Activated CD4-positive, alpha-beta memory T cell treated with anti-CD3 and anti-CD28 coated beads, Interleukin-2, amount 10 ng/mL, durations not matched to agents 7 days and 5 days (primary cell): ENCODE measurements around the gene NRG3. TPM values are rescaled to one million over a fixed set of nuclear protein-coding genes. Genes with fewer than 3 reads are reported as not detected.

Experiments
- CTCF ChIA-PET: fragments of 350-600 bp; sonication (Branson Sonifier 250); formaldehyde crosslinking; loops from one replicate; lab custom pipeline; 2021; ENCODE audit warnings: antibody characterized with exemption, inconsistent platforms; lab: Charles Lee
- POLR2A ChIA-PET: fragments of 350-600 bp; sonication (Branson Sonifier 250); formaldehyde crosslinking; loops from one replicate; lab custom pipeline; 2021; ENCODE audit warnings: antibody characterized with exemption; lab: Charles Lee
- DNase-seq: peaks from one replicate; pipeline ENCODE4 v3.0.0-alpha.2; 2020
- H3K27ac Mint-ChIP-seq: one replicate; pipeline ENCODE4 v1.8.0; 2021; ENCODE audit warnings: mild to moderate bottlenecking, mixed read lengths
- H3K27me3 Mint-ChIP-seq: one replicate; pipeline ENCODE4 v1.8.0; 2021; ENCODE audit warnings: mixed read lengths
- H3K36me3 Mint-ChIP-seq: one replicate; pipeline ENCODE4 v1.8.0; 2021; ENCODE audit warnings: low read depth, mixed read lengths
- H3K4me1 Mint-ChIP-seq: one replicate; pipeline ENCODE4 v1.8.0; 2021; ENCODE audit warnings: mixed read lengths
- H3K4me3 Mint-ChIP-seq: one replicate; pipeline ENCODE4 v1.8.0; 2021; ENCODE audit warnings: mild to moderate bottlenecking, mixed read lengths
- H3K9me3 Mint-ChIP-seq: one replicate; pipeline ENCODE4 v1.8.0; 2021; ENCODE audit warnings: mixed read lengths
- total RNA-seq, 2 experiments: library from RNA; stranded (reverse); gene quantifications; one replicate each; pipeline ENCODE4 v1.2.3, GENCODE V29; 2021

NRG3 gene
- total RNA-seq, 2 experiments from 2014 or later: not detected

DNA sequence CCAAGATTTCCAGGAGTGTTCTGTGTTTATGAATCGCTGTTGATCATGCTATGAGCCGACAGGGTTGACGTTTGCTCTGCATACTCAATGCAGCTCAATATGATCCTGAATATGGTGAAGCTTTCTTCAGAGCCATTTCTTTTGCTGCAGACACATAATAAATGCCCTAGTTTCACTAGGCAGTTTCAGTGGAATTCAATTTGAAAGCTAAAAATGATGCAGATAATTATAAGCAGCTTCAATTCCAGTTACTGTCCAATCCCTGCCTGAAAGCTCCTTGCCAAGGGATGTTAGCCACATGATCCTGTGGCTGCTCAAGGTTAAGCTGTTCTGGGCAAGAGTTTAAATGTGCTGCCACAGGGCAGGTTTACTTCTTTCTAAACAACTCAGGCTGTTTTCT, 805.6 kb downstream of the NRG3 start:
- Mint-ChIP-seq H3K27ac (no peak overlapping the region), H3K4me3 (no peak overlapping the region), H3K27me3 (no peaks in the 10 kb centered on the region), H3K9me3 (peaks cover 6% of the 10 kb centered on the region), H3K4me1 (no peaks in the 10 kb centered on the region), H3K36me3 (no peaks in the 10 kb centered on the region)
- DNase-seq: no peak
- ChIA-PET POLR2A (no interaction called here), CTCF (no interaction called here)

DNA sequence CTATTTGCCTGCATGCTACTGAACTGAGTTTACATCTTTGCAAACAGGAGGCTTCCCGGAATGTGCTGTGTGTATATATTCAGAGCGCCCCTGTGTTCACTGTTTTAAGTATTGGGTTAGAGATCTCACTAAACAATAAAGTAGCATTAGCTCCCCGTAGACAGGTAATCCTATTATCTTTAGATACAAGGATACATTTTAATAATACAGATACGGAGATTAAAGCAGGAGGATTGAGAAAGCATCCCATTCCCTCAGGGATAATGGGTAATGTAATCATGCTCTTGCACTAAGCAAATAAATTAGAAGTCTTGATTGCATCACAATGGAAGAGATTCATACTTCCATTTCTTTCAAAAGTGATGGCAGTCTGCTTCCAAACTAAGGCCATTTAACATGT, 809.0 kb downstream of the NRG3 start:
- Mint-ChIP-seq H3K4me3 (no peak overlapping the region), H3K4me1 (no peaks in the 10 kb centered on the region), H3K36me3 (no peaks in the 10 kb centered on the region), H3K27ac (no peak overlapping the region), H3K9me3 (peaks cover 7% of the 10 kb centered on the region), H3K27me3 (no peaks in the 10 kb centered on the region)
- CTCF ChIA-PET: no interaction called here
- POLR2A ChIA-PET: no interaction called here
- DNase-seq: no peak

DNA sequence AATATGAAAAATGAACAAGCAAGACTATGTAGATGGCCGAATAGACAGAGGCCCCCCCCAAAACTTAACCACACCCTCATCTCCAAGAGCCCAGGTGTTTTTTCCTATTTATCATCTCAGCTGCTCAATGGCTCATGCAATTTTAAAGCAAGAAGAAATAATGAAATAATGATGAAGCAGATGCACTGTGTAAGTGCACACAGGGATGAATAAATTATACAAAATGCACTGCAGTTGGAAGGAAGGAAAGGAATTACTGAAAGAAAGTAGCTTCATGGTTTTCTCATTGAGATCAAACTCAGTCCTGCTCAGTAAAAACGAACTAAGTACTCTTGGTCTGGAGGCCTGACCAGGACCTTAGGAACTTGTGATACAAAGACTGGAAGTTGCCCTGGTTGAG, 810.1 kb downstream of the NRG3 start:
- ChIA-PET CTCF (no interaction called here), POLR2A (no interaction called here)
- Mint-ChIP-seq H3K27ac (no peak overlapping the region), H3K9me3 (peaks cover 11% of the 10 kb centered on the region), H3K27me3 (no peaks in the 10 kb centered on the region), H3K4me1 (no peaks in the 10 kb centered on the region), H3K36me3 (no peaks in the 10 kb centered on the region), H3K4me3 (no peak overlapping the region)
- no peak for DNase-seq

DNA sequence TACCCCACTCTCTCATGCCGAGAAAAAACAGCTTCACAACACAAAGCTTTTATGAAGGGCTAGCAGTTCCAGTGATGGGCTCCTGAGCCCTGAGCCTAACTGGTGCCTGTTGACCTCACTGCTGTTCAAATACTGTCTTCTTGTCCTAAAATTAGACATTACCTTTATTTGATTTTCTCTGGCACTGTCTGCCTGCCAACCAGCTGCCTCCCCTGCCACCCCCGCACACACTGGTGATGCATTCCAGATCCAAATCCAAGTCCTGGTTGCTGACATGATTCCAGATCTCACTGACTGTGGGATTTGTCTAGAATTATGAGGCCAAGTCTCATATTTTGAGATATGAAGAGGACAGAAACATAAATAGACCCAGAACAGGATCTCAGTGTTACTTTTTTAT, 816.2 kb downstream of the NRG3 start:
- Mint-ChIP-seq H3K36me3 (no peaks in the 10 kb centered on the region), H3K27me3 (no peaks in the 10 kb centered on the region), H3K27ac (no peak overlapping the region), H3K4me1 (no peaks in the 10 kb centered on the region), H3K4me3 (no peak overlapping the region), H3K9me3 (peaks cover 15% of the 10 kb centered on the region)
- ChIA-PET CTCF (no interaction called here), POLR2A (no interaction called here)
- DNase-seq: no peak

DNA sequence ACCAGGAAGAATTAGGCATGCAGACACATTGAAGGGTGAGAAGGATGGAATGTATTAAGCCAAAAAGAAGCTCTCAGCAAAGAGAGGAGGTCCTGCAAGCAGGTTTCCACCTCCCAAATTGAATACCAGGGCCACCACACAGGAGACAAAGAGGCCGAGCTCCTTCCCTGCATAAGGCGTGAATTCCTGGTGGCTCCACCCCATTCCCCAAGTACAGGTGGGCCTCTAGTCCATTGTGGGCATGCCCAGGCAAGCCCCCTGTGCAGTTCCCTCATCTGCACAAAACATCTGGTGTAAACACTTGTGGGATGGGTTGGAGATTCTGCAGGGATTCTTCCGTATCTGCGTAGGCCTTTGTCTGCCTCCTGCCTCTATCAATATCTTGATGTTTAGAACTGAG, 817.5 kb downstream of the NRG3 start:
- no peak overlapping the region for H3K27ac Mint-ChIP-seq
- H3K4me1 Mint-ChIP-seq: no peaks in the 10 kb centered on the region
- POLR2A ChIA-PET: no interaction called here
- no peaks in the 10 kb centered on the region for H3K36me3 Mint-ChIP-seq
- H3K4me3 Mint-ChIP-seq: no peak overlapping the region
- no peak for DNase-seq
- CTCF ChIA-PET: no interaction called here
- H3K27me3 Mint-ChIP-seq: no peaks in the 10 kb centered on the region
- H3K9me3 Mint-ChIP-seq: peaks cover 14% of the 10 kb centered on the region

DNA sequence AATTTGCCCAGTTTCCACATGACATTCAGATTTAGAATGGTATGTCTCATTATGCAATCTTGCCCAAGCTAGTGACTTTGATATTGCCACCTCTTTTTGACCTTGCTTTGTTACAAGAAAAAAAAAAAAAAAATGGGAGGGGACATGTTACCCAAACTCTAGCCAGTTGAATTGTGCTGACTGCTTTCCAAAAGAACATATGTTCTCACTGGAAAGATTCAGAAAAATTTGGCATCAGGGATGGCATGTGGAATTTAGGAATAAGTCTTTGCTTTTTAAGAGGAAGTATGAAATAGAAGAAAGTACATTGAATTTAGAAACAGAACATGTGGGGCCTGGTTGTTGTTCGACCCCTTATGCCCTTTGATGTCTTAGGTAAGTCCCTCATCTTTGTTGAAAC, 846.8 kb downstream of the NRG3 start:
- Mint-ChIP-seq H3K4me1 (no peaks in the 10 kb centered on the region), H3K9me3 (peaks cover 15% of the 10 kb centered on the region), H3K4me3 (no peak overlapping the region), H3K27me3 (no peaks in the 10 kb centered on the region), H3K36me3 (no peaks in the 10 kb centered on the region), H3K27ac (no peak overlapping the region)
- ChIA-PET CTCF (no interaction called here), POLR2A (no interaction called here)
- no peak for DNase-seq

DNA sequence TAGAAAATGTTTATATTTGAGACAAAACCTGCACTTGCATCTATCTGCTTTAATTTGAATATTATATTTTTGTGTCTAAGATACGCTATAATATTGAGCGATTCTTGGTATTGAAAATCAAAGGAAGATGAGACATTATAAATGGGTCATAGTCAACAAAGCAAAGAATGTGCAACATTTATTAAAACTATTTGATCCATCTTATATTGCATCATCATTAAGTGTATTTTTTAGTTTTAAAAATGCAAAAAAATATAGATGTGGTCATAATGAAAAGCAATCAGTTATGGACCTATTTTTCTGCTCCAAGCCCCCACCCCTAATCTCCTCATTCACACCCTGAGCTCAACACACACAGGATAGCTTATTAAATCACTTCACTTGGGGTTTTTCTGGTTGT, 847.3 kb downstream of the NRG3 start:
- Mint-ChIP-seq H3K27ac (no peak overlapping the region), H3K4me3 (no peak overlapping the region), H3K36me3 (no peaks in the 10 kb centered on the region), H3K4me1 (no peaks in the 10 kb centered on the region), H3K9me3 (peaks cover 16% of the 10 kb centered on the region), H3K27me3 (no peaks in the 10 kb centered on the region)
- CTCF ChIA-PET: no interaction called here
- no peak for DNase-seq
- POLR2A ChIA-PET: no interaction called here

DNA sequence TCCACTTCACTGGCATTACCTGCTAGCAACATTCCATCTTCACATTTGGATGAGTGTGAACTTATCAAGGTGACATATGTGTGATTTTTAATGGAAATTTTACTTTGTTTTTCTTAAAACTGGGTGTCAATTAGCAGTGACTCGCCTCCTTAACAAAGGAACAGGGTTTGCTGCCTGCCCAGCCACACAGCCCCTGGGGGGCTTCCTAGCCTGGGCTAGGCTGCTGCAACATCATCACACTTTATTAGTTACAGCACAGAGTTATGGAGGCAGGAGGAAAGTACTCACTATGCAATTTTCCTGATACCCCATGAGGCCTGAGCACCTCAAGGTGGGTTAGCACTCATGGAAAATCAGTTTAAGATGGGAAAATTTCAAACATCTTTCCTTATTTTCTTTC, 861.3 kb downstream of the NRG3 start:
- ChIA-PET CTCF (no interaction called here), POLR2A (no interaction called here)
- Mint-ChIP-seq H3K27ac (no peak overlapping the region), H3K36me3 (no peaks in the 10 kb centered on the region), H3K4me3 (no peak overlapping the region), H3K27me3 (no peaks in the 10 kb centered on the region), H3K4me1 (no peaks in the 10 kb centered on the region), H3K9me3 (peaks cover 6% of the 10 kb centered on the region)
- DNase-seq: no peak

DNA sequence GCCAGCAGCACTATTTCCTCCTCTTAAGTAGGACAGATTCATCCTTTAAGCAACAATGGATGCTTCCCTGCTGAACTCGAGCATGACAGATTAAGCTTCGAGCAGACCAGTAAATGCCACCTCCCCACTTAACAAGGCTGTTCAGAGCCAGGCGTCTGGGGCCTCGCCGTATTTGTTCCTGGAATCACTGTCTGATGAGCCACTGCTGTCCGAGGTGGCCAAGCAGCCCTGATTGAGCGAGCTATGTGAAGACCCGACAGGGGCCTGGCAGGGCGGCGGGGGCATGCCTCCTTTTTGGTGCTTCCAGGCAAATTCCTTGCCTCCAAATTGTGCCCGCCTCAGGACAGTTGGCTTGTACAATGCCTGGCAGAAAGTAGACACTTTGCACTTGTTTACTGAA, 862.6 kb downstream of the NRG3 start:
- peaks cover 6% of the 10 kb centered on the region for H3K9me3 Mint-ChIP-seq
- H3K36me3 Mint-ChIP-seq: no peaks in the 10 kb centered on the region
- ChIA-PET POLR2A (no interaction called here), CTCF (no interaction called here)
- no peaks in the 10 kb centered on the region for H3K27me3 Mint-ChIP-seq
- no peaks in the 10 kb centered on the region for H3K4me1 Mint-ChIP-seq
- no peak overlapping the region for H3K4me3 Mint-ChIP-seq
- DNase-seq: no peak
- no peak overlapping the region for H3K27ac Mint-ChIP-seq

DNA sequence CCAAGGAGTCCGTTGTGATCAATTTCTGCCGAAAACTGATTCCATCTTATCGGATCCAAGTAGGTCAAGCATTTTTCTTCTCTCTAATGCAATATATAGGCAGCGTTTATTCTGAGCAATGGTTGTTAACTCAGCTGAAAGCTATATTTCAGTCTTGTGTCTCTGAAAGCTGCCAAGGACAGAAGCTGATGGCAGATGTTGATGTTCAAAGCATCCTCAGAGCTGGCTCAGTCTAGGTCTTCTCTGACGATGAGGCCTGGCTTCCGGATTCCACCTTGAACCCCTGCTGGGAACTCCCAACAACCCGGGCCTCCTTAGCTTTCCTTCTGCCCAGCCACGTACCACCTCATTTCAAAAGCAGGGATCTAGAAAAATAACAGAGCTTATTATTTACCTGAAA, 863.6 kb downstream of the NRG3 start:
- Mint-ChIP-seq H3K4me3 (no peak overlapping the region), H3K4me1 (no peaks in the 10 kb centered on the region), H3K27ac (no peak overlapping the region), H3K9me3 (peaks cover 4% of the 10 kb centered on the region), H3K27me3 (no peaks in the 10 kb centered on the region), H3K36me3 (no peaks in the 10 kb centered on the region)
- ChIA-PET POLR2A (no interaction called here), CTCF (no interaction called here)
- no peak for DNase-seq

DNA sequence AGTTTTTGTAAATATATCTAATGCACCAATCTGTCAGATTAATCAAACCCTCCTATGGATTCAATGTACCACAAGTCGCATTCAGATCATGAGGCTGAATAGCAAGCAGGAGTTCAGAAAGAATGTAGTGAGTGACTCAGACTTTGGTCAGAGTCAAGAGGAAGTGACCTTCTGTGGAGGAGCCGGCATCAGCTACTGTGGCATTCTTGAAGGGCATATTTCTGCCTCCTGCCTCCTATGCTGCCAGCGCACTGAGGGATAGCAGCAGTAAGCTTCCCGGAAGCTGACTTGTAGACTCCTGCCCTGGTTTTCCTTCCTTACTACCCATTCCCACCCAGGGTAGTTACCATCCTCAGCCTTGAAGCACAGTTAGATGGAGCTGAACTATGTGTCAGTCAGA, 867.5 kb downstream of the NRG3 start:
- Mint-ChIP-seq H3K4me1 (no peaks in the 10 kb centered on the region), H3K36me3 (no peaks in the 10 kb centered on the region), H3K4me3 (no peak overlapping the region), H3K27me3 (no peaks in the 10 kb centered on the region), H3K9me3 (no peaks in the 10 kb centered on the region), H3K27ac (no peak overlapping the region)
- no peak for DNase-seq
- CTCF ChIA-PET: no interaction called here
- POLR2A ChIA-PET: no interaction called here

DNA sequence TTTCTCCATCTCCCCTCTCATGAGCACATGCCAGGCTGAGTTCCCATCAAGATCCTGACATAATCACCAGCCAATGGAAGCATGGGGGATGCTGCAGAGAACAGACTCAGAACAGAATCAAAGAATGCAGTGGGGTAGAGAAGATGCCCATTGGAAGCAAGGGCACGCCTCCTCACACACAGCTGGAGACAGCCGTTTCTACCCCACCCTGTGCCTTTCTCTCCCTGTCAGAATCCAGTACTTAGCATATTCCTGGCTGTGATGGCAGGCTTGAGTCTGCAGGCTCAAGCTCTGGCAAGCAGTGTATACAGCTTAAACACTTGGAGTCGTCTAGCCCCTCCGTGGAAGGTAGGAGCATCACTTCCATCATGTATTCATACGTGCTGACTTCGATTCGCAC, 867.9 kb downstream of the NRG3 start:
- DNase-seq: no peak
- no peaks in the 10 kb centered on the region for H3K27me3 Mint-ChIP-seq
- H3K9me3 Mint-ChIP-seq: no peaks in the 10 kb centered on the region
- no peak overlapping the region for H3K4me3 Mint-ChIP-seq
- H3K4me1 Mint-ChIP-seq: no peaks in the 10 kb centered on the region
- POLR2A ChIA-PET: no interaction called here
- no peak overlapping the region for H3K27ac Mint-ChIP-seq
- CTCF ChIA-PET: no interaction called here
- H3K36me3 Mint-ChIP-seq: no peaks in the 10 kb centered on the region

DNA sequence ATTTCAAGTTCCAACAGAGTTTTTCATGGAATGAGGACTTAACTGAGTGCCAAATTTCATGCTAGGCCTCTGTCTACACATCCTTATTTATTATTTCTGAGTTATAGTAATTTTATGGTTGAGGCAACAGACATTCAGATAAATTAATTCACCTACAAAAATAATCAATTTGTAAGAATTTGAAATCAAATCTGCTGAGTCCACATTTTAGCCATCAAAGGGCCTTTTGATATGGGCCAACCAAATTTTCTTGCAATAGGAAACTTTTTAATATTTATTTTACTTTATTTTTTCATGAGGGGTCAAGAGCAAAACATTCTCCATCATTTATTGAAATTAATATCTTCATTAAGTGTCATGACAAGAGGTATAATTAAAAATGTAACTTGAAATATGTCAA, 875.5 kb downstream of the NRG3 start:
- Mint-ChIP-seq H3K4me3 (no peak overlapping the region), H3K4me1 (no peaks in the 10 kb centered on the region), H3K27ac (no peak overlapping the region), H3K27me3 (no peaks in the 10 kb centered on the region), H3K9me3 (peaks cover 1% of the 10 kb centered on the region), H3K36me3 (no peaks in the 10 kb centered on the region)
- POLR2A ChIA-PET: no interaction called here
- CTCF ChIA-PET: no interaction called here
- DNase-seq: no peak

DNA sequence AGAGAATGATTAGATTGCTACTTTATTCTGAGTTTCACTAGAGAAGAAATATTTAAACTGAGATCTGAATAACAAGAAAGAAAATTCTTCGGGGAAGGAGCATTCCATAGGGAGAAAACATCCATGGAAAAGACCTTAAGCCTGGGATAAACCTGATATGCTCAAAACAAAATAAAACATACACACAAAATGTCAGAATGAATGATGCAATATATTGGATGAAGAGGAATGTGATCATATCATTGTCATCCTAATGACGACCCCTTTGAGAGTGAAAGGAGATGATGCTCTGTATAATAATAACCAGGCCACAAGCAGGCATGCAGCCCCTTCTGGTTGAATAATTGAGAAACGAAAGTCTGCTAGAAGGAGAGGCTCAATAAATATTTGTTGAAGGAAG, 882.4 kb downstream of the NRG3 start:
- H3K27ac Mint-ChIP-seq: no peak overlapping the region
- no peak overlapping the region for H3K4me3 Mint-ChIP-seq
- no peaks in the 10 kb centered on the region for H3K27me3 Mint-ChIP-seq
- no peak for DNase-seq
- POLR2A ChIA-PET: no interaction called here
- no peaks in the 10 kb centered on the region for H3K36me3 Mint-ChIP-seq
- CTCF ChIA-PET: no interaction called here
- H3K9me3 Mint-ChIP-seq: no peaks in the 10 kb centered on the region
- no peaks in the 10 kb centered on the region for H3K4me1 Mint-ChIP-seq

DNA sequence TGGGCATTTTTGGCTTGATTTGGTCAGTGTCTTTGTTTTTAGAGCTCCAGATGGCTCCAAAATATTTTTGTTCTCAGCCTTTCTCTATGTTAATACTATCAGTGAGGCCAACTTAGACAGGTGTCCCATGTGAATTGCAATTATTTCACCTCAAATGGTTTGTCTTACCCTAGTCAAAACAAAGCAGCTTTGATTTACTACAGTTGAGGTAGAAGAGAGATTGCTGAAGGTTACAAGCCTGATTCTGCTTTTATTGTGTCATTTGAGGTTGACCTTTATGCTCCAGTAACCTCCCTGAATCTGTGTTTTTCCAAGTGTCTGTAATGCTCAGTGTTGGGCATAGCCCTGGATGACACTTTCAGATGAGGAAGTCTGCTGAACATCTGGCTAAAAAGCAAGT, 882.9 kb downstream of the NRG3 start:
- H3K27me3 Mint-ChIP-seq: no peaks in the 10 kb centered on the region
- no peak overlapping the region for H3K4me3 Mint-ChIP-seq
- no peaks in the 10 kb centered on the region for H3K36me3 Mint-ChIP-seq
- DNase-seq: no peak
- H3K4me1 Mint-ChIP-seq: no peaks in the 10 kb centered on the region
- ChIA-PET CTCF (no interaction called here), POLR2A (no interaction called here)
- no peak overlapping the region for H3K27ac Mint-ChIP-seq
- no peaks in the 10 kb centered on the region for H3K9me3 Mint-ChIP-seq
